HL-60 (cell line): Measurements from ENCODE around the gene CACNA2D1.

Experiments used
- GABPA ChIP-seq: IDR thresholded peaks from 2 replicates; pipeline ENCODE4 v1.6.1; 2012; ENCODE audit warnings: low read depth
- POLR2AphosphoS5 ChIP-seq: IDR thresholded peaks from 2 replicates; pipeline ENCODE4 v1.6.1; 2012; ENCODE audit warnings: low read depth
- TF ChIP-seq, protein P1 (sequence below): IDR thresholded peaks from one replicate; pipeline ENCODE4 v1.5.1; 2011; ENCODE audit warnings: low read length, control low read depth, inconsistent platforms; ENCODE audit not compliant: insufficient read depth
- TF ChIP-seq, protein P2 (sequence below): IDR thresholded peaks from 2 replicates; pipeline ENCODE4 v1.6.1; 2012; ENCODE audit warnings: low read depth; ENCODE audit not compliant: insufficient replicate concordance

DNA sequence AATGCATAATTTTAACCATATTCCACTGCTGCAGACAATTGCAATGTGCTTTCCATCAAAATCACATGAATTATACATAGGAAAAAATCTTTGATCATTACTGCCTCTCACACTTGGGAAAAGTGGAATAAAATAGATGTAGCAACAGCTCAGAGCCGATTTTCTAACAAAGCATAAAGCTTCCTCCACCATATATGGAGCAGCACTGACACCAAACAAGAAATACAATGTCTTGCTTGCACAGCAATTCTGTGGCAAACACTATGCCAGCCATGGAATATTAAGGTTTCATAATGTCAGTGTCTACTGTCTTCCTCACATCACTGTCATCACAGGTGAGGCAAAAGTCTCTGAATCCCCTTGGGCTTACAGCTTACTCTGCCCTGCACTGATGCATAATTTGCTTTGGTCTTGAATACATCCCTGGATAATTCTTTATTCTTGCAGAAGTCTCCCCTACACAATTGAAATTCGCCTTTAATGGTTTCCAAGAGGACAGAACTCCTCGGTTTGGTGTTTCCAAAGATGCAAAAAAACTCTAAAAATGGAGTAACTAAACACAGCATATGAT is 198.5 kb downstream of the CACNA2D1 start:
- TF ChIP-seq, protein P1, sequence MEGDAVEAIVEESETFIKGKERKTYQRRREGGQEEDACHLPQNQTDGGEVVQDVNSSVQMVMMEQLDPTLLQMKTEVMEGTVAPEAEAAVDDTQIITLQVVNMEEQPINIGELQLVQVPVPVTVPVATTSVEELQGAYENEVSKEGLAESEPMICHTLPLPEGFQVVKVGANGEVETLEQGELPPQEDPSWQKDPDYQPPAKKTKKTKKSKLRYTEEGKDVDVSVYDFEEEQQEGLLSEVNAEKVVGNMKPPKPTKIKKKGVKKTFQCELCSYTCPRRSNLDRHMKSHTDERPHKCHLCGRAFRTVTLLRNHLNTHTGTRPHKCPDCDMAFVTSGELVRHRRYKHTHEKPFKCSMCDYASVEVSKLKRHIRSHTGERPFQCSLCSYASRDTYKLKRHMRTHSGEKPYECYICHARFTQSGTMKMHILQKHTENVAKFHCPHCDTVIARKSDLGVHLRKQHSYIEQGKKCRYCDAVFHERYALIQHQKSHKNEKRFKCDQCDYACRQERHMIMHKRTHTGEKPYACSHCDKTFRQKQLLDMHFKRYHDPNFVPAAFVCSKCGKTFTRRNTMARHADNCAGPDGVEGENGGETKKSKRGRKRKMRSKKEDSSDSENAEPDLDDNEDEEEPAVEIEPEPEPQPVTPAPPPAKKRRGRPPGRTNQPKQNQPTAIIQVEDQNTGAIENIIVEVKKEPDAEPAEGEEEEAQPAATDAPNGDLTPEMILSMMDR = no peak
- TF ChIP-seq, protein P2, sequence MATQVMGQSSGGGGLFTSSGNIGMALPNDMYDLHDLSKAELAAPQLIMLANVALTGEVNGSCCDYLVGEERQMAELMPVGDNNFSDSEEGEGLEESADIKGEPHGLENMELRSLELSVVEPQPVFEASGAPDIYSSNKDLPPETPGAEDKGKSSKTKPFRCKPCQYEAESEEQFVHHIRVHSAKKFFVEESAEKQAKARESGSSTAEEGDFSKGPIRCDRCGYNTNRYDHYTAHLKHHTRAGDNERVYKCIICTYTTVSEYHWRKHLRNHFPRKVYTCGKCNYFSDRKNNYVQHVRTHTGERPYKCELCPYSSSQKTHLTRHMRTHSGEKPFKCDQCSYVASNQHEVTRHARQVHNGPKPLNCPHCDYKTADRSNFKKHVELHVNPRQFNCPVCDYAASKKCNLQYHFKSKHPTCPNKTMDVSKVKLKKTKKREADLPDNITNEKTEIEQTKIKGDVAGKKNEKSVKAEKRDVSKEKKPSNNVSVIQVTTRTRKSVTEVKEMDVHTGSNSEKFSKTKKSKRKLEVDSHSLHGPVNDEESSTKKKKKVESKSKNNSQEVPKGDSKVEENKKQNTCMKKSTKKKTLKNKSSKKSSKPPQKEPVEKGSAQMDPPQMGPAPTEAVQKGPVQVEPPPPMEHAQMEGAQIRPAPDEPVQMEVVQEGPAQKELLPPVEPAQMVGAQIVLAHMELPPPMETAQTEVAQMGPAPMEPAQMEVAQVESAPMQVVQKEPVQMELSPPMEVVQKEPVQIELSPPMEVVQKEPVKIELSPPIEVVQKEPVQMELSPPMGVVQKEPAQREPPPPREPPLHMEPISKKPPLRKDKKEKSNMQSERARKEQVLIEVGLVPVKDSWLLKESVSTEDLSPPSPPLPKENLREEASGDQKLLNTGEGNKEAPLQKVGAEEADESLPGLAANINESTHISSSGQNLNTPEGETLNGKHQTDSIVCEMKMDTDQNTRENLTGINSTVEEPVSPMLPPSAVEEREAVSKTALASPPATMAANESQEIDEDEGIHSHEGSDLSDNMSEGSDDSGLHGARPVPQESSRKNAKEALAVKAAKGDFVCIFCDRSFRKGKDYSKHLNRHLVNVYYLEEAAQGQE = no peak
- TF ChIP-seq GABPA (no peak), POLR2AphosphoS5 (no peak)
